Tibial nerve (tissue), 4 donors: Measurements from ENCODE around the gene LCN1.

Experiments used
- EP300 ChIP-seq, 2 donors: sonication (generic); formaldehyde crosslinking; IDR thresholded peaks; one replicate each; pipeline ENCODE4 v1.6.1; 2017; ENCODE audit warnings: antibody characterized with exemption in 2 of 2, mild to moderate bottlenecking in 1 of 2
- POLR2A ChIP-seq, 2 donors: fragments of 450-650 bp; IDR thresholded peaks; one replicate each; pipeline ENCODE4 v1.6.1; 2017; ENCODE audit warnings: antibody characterized with exemption in 2 of 2, mild to moderate bottlenecking in 2 of 2, moderate library complexity in 2 of 2
- TF ChIP-seq, protein P1 (sequence below), 5 experiments: fragments of 200-600 bp in 3 of 5; fragments of 450-650 bp in 2 of 5; sonication (generic) in 3 of 5; IDR thresholded peaks; one replicate each; pipeline ENCODE4 v1.5.1; 2016 to 2019; ENCODE audit warnings: antibody characterized with exemption in 5 of 5, mild to moderate bottlenecking in 3 of 5, moderate library complexity in 2 of 5

DNA sequence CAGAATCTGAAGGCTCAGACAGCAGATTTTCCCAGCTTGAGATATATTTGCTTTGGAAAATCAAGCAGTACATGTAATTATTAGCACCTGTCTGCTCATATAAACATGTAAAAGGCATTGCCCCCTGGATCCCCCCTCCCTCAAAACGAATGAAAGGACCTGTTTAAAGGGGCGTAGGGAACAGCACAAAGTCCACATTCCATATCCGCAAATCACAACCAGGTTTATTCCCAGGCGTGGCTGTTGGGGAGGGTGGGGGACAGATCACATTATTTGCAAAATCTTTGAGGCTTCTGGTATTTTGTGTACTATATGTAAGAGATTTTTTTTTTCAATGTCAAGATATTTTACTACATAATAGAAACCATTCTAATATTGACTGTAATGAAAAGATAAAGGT is 29.5 kb upstream of the LCN1 start:
- TF ChIP-seq, protein P1, sequence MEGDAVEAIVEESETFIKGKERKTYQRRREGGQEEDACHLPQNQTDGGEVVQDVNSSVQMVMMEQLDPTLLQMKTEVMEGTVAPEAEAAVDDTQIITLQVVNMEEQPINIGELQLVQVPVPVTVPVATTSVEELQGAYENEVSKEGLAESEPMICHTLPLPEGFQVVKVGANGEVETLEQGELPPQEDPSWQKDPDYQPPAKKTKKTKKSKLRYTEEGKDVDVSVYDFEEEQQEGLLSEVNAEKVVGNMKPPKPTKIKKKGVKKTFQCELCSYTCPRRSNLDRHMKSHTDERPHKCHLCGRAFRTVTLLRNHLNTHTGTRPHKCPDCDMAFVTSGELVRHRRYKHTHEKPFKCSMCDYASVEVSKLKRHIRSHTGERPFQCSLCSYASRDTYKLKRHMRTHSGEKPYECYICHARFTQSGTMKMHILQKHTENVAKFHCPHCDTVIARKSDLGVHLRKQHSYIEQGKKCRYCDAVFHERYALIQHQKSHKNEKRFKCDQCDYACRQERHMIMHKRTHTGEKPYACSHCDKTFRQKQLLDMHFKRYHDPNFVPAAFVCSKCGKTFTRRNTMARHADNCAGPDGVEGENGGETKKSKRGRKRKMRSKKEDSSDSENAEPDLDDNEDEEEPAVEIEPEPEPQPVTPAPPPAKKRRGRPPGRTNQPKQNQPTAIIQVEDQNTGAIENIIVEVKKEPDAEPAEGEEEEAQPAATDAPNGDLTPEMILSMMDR (IDR thresholded peaks at IDR 0.05), result no peak
- TF ChIP-seq EP300 (IDR thresholded peaks at IDR 0.05), result no peak
- no peak for TF ChIP-seq POLR2A (IDR thresholded peaks at IDR 0.05)
